Fibroblast of mammary gland (primary cell): ENCODE measurements around the gene FBRSL1.

Source experiments
- DNase-seq: peaks from one replicate; pipeline ENCODE4 v3.0.0-alpha.2; 2010; ENCODE audit warnings: low read depth
- H3K4me3 ChIP-seq: 2 replicates; pipeline ENCODE4 v1.5.1; 2011; ENCODE audit warnings: low read depth, mild to moderate bottlenecking, low read length, moderate library complexity; ENCODE audit not compliant: control insufficient read depth
- CTCF ChIP-seq: conservative IDR thresholded peaks from 2 replicates; pipeline ENCODE4 v1.5.1; 2011; ENCODE audit warnings: low read depth, low read length, inconsistent platforms; ENCODE audit not compliant: control insufficient read depth, insufficient read depth

Gene FBRSL1

DNA sequence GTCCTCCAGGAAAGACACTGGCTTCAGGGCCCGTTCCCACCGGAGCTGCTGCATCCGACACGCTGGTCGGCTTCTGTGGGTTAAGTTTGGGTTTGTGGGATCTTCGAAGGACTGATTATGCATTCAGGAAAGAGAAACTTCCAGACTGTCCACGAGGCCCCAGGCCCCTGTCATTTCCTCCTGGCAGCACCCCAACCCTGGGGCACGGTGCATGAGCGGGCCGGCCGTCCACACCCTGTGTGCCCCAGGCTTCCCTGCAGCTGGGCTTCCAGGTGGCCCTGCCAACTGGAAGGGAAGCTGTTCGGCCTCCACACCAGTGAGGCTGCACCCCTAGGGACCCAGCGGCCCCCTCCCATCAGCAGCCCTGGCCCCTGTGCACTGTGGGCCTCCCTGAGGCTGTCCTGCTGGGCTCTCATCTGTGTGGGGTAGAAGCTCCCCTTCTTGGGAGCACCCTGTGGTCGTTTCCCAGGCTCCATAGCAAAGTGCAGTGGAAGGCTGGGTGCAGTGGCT, 9.3 kb upstream of the FBRSL1 start:
- no peak for TF ChIP-seq CTCF
- no peak for DNase-seq
- H3K4me3 ChIP-seq: no peak overlapping the region

DNA sequence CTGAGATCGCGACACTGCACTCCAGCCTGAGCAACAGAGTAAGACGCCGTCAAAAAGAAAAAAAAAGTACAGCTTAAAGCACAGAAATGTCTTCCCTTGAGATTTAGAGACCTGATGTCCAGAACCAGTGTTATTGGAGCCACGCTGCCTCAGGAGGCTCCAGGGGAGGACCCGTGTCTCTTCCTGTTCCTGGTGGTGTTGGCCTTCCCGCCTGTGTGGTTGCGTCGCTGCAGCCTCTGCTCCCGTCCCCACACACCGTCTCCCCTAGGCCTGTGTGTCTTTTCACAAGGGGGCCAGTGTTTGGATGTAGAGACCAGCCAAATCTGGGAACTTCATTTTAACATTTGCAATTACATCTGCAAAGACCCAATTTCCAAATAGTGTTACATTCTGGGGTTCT, 8.6 kb upstream of the FBRSL1 start:
- TF ChIP-seq CTCF: no peak
- no peak for DNase-seq

GRCh38 chr12:132481771-132482745, 7.9 kb upstream of the FBRSL1 start:
- TF ChIP-seq CTCF: no peak
- no peak for DNase-seq
- H3K4me3 ChIP-seq: no peak overlapping the region

More for the DNA sequence above, 8.6 kb upstream of the FBRSL1 start:
- no peak overlapping the region for H3K4me3 ChIP-seq

DNA sequence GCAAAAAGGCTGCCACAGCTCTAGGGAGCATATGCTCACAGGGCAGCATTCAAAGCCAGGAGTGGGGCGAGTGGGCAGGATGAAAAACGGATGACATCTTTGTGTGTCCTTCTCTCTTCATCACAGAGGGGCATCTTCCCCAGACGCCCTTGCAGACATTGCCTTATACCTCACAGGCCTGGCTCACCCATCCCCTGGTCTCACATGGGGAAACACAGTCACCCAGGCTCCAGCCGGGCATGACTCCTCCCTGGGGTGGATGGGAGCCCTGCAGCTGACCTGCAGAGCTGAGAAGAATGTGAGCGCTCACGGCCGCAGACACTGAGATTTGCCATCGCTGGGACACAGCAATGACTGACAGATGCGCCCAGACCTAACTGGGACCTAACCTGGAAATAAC, 7.2 kb upstream of the FBRSL1 start:
- no peak overlapping the region for H3K4me3 ChIP-seq
- TF ChIP-seq CTCF: no peak
- DNase-seq: no peak

GRCh38 chr12:132483208-132483607, 6.7 kb upstream of the FBRSL1 start:
- no peak for TF ChIP-seq CTCF
- H3K4me3 ChIP-seq: no peak overlapping the region
- DNase-seq: no peak

- no peak for TF ChIP-seq CTCF
- no peak overlapping the region for H3K4me3 ChIP-seq
- no peak for DNase-seq
Measured at GRCh38 chr12:132483612-132484011, 6.3 kb upstream of the FBRSL1 start.
